ENCODE data around the gene C3orf49. TPM values are rescaled to one million over a fixed set of nuclear protein-coding genes. Genes with fewer than 3 reads are reported as not detected.

The C3orf49 gene
- total and polyA plus RNA-seq, 2 donors from 2014 or later: not detected

- intact Hi-C loops (cut with DNase I): no loop called here
- DNase-seq (no peak), FAIRE-seq (no peak)
- Histone ChIP-seq H3K9ac (ENCODE audit: low read length in 3 of 3) (no peak overlapping the region), H3K4me1 (ENCODE audit: control insufficient read depth in 2 of 3, insufficient read depth in 2 of 3, low read depth in 1 of 3, low read length in 3 of 3) (no peaks in the 10 kb centered on the region), H3K27me3 (ENCODE audit: control insufficient read depth, insufficient read depth, low read length) (no peaks in the 10 kb centered on the region), H3K27ac (ENCODE audit: low read depth in 2 of 2, low read length in 2 of 2) (no peak overlapping the region), H3K4me3 (ENCODE audit: low read length in 3 of 3) (no peak overlapping the region), H3K36me3 (ENCODE audit: control insufficient read depth in 2 of 3, insufficient read depth in 3 of 3, low read length in 3 of 3) (no peaks in the 10 kb centered on the region), H3K9me3 (ENCODE audit: control insufficient read depth in 2 of 3, insufficient read depth in 1 of 3, low read length in 3 of 3) (no peaks in the 10 kb centered on the region)
- no peak for TF ChIP-seq CTCF (IDR thresholded peaks at IDR 0.05; ENCODE audit: borderline replicate concordance, extremely low read depth, insufficient read depth)
Measured at GRCh38 chr3:63800097-63800496, 19.0 kb upstream of the C3orf49 start.

DNA sequence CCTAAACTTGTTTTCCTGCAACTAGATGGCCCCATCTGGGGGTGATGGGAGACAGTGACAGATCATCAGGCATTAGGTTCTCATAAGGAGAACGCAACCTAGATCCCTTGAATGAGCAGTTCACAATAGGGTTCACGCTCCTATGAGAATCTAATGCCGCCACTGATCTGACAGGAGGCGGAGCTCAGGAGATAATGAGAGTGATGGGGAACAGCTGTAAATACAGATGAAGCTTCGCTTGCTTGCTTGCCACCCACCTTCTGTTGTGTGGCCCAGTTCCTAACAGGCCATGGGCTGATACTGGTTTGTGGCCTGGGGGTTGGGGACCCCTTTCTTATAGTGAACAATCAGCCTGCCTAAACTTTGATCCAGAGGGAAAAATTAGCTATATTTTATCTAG, 15.2 kb upstream of the C3orf49 start:
- no peak for FAIRE-seq

GRCh38 chr3:63807961-63808565, 11.0 kb upstream of the C3orf49 start:
- Histone ChIP-seq H3K4me1 (ENCODE audit: control insufficient read depth in 2 of 3, insufficient read depth in 2 of 3, low read depth in 1 of 3, low read length in 3 of 3) (no peaks in the 10 kb centered on the region), H3K4me3 (ENCODE audit: low read length in 3 of 3) (no peak overlapping the region), H3K9ac (ENCODE audit: low read length in 3 of 3) (no peak overlapping the region), H3K27ac (ENCODE audit: low read depth in 2 of 2, low read length in 2 of 2) (no peak overlapping the region), H3K9me3 (ENCODE audit: control insufficient read depth in 2 of 3, insufficient read depth in 1 of 3, low read length in 3 of 3) (no peaks in the 10 kb centered on the region), H3K27me3 (ENCODE audit: control insufficient read depth, insufficient read depth, low read length) (no peaks in the 10 kb centered on the region), H3K36me3 (ENCODE audit: control insufficient read depth in 2 of 3, insufficient read depth in 3 of 3, low read length in 3 of 3) (no peaks in the 10 kb centered on the region)
- intact Hi-C loops (cut with DNase I): no loop called here
- no peak for FAIRE-seq
- no peak for DNase-seq
- TF ChIP-seq CTCF (IDR thresholded peaks at IDR 0.05; ENCODE audit: borderline replicate concordance, extremely low read depth, insufficient read depth): no peak

More for the DNA sequence above, 15.2 kb upstream of the C3orf49 start:
- H3K36me3 ChIP-seq (ENCODE audit: control insufficient read depth in 2 of 3, insufficient read depth in 3 of 3, low read length in 3 of 3): no peaks in the 10 kb centered on the region
- no peak for DNase-seq
- H3K27ac ChIP-seq (ENCODE audit: low read depth in 2 of 2, low read length in 2 of 2): no peak overlapping the region
- no peak for TF ChIP-seq CTCF (IDR thresholded peaks at IDR 0.05; ENCODE audit: borderline replicate concordance, extremely low read depth, insufficient read depth)
- no peaks in the 10 kb centered on the region for H3K4me1 ChIP-seq (ENCODE audit: control insufficient read depth in 2 of 3, insufficient read depth in 2 of 3, low read depth in 1 of 3, low read length in 3 of 3)
- H3K4me3 ChIP-seq (ENCODE audit: low read length in 3 of 3): no peak overlapping the region
- H3K27me3 ChIP-seq (ENCODE audit: control insufficient read depth, insufficient read depth, low read length): no peaks in the 10 kb centered on the region
- intact Hi-C loops (cut with DNase I): no loop called here
- no peaks in the 10 kb centered on the region for H3K9me3 ChIP-seq (ENCODE audit: control insufficient read depth in 2 of 3, insufficient read depth in 1 of 3, low read length in 3 of 3)
- no peak overlapping the region for H3K9ac ChIP-seq (ENCODE audit: low read length in 3 of 3)

DNA sequence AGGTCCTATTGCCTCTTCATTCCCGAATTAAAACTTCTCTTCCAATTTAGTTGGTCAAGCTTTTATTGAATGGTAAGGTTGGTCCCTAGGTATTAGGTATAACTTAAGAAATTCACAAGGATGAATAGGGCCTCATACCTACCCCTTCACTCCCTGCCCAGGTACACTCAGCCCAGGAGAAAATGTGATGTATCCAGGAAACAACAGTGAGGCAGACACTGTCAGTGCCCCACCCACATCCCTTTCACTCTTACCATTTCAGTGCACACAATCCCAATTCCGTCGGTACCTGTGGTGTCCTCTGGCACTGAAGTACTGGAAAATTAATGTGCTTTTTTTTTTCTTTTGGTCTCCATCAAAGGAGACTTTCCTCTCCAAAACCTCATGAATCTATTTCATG, 10.5 kb upstream of the C3orf49 start:
- Histone ChIP-seq H3K36me3 (ENCODE audit: control insufficient read depth in 2 of 3, insufficient read depth in 3 of 3, low read length in 3 of 3) (no peaks in the 10 kb centered on the region), H3K27me3 (ENCODE audit: control insufficient read depth, insufficient read depth, low read length) (no peaks in the 10 kb centered on the region), H3K4me1 (ENCODE audit: control insufficient read depth in 2 of 3, insufficient read depth in 2 of 3, low read depth in 1 of 3, low read length in 3 of 3) (no peaks in the 10 kb centered on the region), H3K4me3 (ENCODE audit: low read length in 3 of 3) (no peak overlapping the region), H3K27ac (ENCODE audit: low read depth in 2 of 2, low read length in 2 of 2) (no peak overlapping the region), H3K9me3 (ENCODE audit: control insufficient read depth in 2 of 3, insufficient read depth in 1 of 3, low read length in 3 of 3) (no peaks in the 10 kb centered on the region), H3K9ac (ENCODE audit: low read length in 3 of 3) (no peak overlapping the region)
- FAIRE-seq (no peak), DNase-seq (no peak)
- intact Hi-C loops (cut with DNase I): no loop called here
- no peak for TF ChIP-seq CTCF (IDR thresholded peaks at IDR 0.05; ENCODE audit: borderline replicate concordance, extremely low read depth, insufficient read depth)

Measured in kidney (tissue), 14 donors.